Measurements from ENCODE around the gene MYLK4. TPM values are rescaled to one million over a fixed set of nuclear protein-coding genes. Genes with fewer than 3 reads are reported as not detected.

Gene MYLK4
- total RNA-seq, 2 donors from 2014 or later = 0.68 to 2.0 TPM

DNA sequence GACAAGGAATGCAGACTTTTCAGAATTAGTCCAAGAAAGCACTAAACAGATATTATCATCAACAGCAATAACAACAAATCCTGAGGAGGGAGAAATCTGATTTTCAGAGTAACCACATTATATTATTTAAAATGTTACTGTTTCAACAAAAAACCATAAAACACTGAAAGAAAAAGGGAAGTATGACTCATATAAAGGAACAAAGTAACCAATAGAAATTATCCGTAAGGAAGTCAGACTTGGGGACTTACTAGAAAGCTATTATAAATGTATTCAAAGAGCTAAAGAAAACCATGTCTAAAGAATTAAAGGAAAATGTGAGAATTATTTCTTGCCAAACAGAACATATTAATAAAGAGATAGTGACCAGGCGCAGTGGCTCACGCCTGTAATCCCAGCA is 98.1 kb downstream of the MYLK4 start:
- H3K9me3 ChIP-seq = no peaks in the 10 kb centered on the region
- TF ChIP-seq, protein P1, sequence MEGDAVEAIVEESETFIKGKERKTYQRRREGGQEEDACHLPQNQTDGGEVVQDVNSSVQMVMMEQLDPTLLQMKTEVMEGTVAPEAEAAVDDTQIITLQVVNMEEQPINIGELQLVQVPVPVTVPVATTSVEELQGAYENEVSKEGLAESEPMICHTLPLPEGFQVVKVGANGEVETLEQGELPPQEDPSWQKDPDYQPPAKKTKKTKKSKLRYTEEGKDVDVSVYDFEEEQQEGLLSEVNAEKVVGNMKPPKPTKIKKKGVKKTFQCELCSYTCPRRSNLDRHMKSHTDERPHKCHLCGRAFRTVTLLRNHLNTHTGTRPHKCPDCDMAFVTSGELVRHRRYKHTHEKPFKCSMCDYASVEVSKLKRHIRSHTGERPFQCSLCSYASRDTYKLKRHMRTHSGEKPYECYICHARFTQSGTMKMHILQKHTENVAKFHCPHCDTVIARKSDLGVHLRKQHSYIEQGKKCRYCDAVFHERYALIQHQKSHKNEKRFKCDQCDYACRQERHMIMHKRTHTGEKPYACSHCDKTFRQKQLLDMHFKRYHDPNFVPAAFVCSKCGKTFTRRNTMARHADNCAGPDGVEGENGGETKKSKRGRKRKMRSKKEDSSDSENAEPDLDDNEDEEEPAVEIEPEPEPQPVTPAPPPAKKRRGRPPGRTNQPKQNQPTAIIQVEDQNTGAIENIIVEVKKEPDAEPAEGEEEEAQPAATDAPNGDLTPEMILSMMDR (IDR thresholded peaks at IDR 0.05) = no peak
- no peak for DNase-seq (ENCODE audit: low spot score)
- H3K27ac ChIP-seq = no peak overlapping the region
- no peaks in the 10 kb centered on the region for H3K27me3 ChIP-seq (replicated peaks; ENCODE audit: insufficient read depth)
- no peak for ATAC-seq (ENCODE audit: insufficient number of reproducible peaks, low FRiP score, low read depth)
- H3K36me3 ChIP-seq = no peaks in the 10 kb centered on the region
- H3K4me3 ChIP-seq = no peak overlapping the region
- H3K4me1 ChIP-seq (ENCODE audit: control insufficient read depth in 1 of 2, low read depth in 2 of 2) = peaks cover 3 to 5% of the 10 kb centered on the region in 2 donors

DNA sequence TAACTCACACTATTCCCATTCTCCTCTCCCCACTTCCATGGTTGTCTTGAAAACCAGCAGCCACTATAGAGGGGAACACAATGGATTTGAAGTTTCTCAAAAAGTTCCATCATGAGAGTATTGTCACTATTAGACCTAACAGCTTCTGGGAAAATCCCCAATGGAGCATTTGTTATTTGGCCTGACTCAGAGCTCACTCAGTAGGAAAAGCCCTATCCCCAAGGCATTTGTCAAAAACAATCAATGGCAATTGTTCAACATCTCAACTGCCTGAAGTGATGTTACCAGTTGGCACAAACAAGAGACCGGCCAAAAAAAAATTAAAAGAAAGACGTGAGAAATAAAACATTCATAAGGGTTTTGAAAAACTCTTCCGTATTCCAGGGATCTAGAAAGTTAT is 98.8 kb downstream of the MYLK4 start:
- H3K36me3 ChIP-seq = no peaks in the 10 kb centered on the region
- DNase-seq (ENCODE audit: low spot score) (no peak), ATAC-seq (ENCODE audit: insufficient number of reproducible peaks, low FRiP score, low read depth) (no peak)
- H3K9me3 ChIP-seq = no peaks in the 10 kb centered on the region
- no peak overlapping the region for H3K27ac ChIP-seq
- H3K4me3 ChIP-seq = no peak overlapping the region
- H3K27me3 ChIP-seq (replicated peaks; ENCODE audit: insufficient read depth) = no peaks in the 10 kb centered on the region
- H3K4me1 ChIP-seq (ENCODE audit: control insufficient read depth in 1 of 2, low read depth in 2 of 2) = peaks cover 2 to 6% of the 10 kb centered on the region in 2 donors
- TF ChIP-seq, protein P1 (IDR thresholded peaks at IDR 0.05) = no peak

DNA sequence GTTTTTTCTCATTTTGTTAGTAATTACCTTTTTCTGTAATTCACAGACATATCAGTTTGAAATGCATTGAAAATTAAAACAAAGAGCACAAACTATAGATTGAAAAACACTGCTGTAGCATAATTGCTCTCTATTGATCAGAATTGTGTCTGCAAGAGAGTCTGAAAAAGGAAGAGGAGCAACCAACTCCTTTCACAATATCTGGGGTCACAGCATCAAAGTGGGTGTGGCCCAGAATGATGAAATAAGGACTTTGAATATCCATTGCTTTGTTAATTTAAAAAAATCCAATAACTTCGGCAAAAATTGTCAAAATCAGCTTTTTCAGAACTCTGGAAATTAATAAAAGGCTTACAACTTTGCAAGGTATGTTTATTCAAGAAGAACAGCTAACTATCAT is 99.2 kb downstream of the MYLK4 start:
- H3K27ac ChIP-seq = no peak overlapping the region
- no peak overlapping the region for H3K4me3 ChIP-seq
- H3K9me3 ChIP-seq = no peaks in the 10 kb centered on the region
- DNase-seq (ENCODE audit: low spot score) = no peak
- no peaks in the 10 kb centered on the region for H3K36me3 ChIP-seq
- TF ChIP-seq, protein P1 (IDR thresholded peaks at IDR 0.05) = no peak
- no peak for ATAC-seq (ENCODE audit: insufficient number of reproducible peaks, low FRiP score, low read depth)
- H3K4me1 ChIP-seq (ENCODE audit: control insufficient read depth in 1 of 2, low read depth in 2 of 2) = peaks cover 0 to 10% of the 10 kb centered on the region in 2 donors
- no peaks in the 10 kb centered on the region for H3K27me3 ChIP-seq (replicated peaks; ENCODE audit: insufficient read depth)

DNA sequence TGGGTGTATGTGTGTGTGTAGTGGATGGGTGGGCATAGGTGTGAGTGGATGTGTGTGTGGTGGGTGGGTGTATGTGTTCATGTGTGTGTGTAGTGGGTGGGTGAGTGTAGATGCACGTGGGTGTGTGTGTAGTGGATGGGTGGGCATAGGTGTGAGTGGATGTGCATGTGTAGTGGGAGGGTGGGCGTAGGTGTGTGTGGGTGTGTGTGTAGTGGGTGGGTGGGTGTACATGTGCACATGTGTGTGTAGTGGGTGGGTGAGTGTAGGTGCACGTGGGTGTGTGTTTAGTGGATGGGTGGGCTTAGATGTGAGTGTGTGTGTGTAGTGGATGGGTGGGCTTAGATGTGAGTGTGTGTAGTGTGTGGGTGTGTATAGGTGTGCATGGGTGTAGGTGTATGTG is 104.4 kb downstream of the MYLK4 start:
- no peak overlapping the region for H3K4me3 ChIP-seq
- no peaks in the 10 kb centered on the region for H3K36me3 ChIP-seq
- H3K4me1 ChIP-seq (ENCODE audit: control insufficient read depth in 1 of 2, low read depth in 2 of 2) = peaks cover 0 to 23% of the 10 kb centered on the region in 2 donors
- DNase-seq (ENCODE audit: low spot score) (no peak), ATAC-seq (ENCODE audit: insufficient number of reproducible peaks, low FRiP score, low read depth) (no peak)
- no peaks in the 10 kb centered on the region for H3K27me3 ChIP-seq (replicated peaks; ENCODE audit: insufficient read depth)
- no peaks in the 10 kb centered on the region for H3K9me3 ChIP-seq
- H3K27ac ChIP-seq = no peak overlapping the region
- TF ChIP-seq, protein P1 (IDR thresholded peaks at IDR 0.05) = no peak

DNA sequence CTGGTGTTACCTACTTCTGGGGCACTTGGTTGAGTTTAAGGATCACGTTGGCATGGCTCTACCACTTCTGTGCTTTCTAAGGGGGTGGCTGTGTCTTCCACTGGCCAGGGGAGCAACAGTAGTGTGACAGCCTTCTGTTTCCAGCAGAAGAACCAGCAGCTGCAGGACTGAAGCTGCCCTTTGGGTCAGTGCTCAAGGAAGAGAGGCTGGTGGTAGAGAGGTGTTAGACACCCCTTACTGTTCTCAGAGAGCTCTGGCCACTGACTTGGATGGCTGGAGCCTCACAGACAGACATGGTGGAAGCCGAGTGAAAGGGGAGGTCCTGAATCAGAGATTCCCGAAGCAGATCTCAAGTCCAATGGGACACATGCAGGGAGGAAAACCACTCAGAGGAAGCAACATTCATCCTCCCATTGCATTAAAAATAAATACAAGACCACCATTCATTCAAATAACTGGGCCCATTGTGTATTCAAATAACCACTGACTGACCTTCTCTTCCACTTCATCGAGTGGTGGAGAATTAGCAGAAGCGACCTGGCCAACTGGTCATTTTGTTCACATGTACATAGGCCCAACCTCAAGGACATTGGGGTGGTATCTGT is 106.7 kb downstream of the MYLK4 start:
- no peak for DNase-seq (ENCODE audit: low spot score)
- H3K36me3 ChIP-seq = no peaks in the 10 kb centered on the region
- H3K4me1 ChIP-seq (ENCODE audit: control insufficient read depth in 1 of 2, low read depth in 2 of 2) = peaks cover 0 to 44% of the 10 kb centered on the region in 2 donors
- TF ChIP-seq, protein P1 (IDR thresholded peaks at IDR 0.05) = no peak
- ATAC-seq (ENCODE audit: insufficient number of reproducible peaks, low FRiP score, low read depth) = no peak
- no peaks in the 10 kb centered on the region for H3K27me3 ChIP-seq (replicated peaks; ENCODE audit: insufficient read depth)
- no peaks in the 10 kb centered on the region for H3K9me3 ChIP-seq
- no peak overlapping the region for H3K4me3 ChIP-seq
- no peak overlapping the region for H3K27ac ChIP-seq
